Coronary artery (tissue), 2 donors: ENCODE results near the gene MMAA.
"Not testable (repeated sequence)": the region's sequence is repeated elsewhere in the genome, so short reads cannot be mapped to it uniquely, and the experiment has no call there.

Source experiments
- DNase-seq: peaks from one replicate; pipeline ENCODE4 v3.0.0-alpha.2; 2017; ENCODE audit warnings: low spot score
- H3K27ac ChIP-seq, 2 donors: fragments of 200-600 bp; sonication (generic); one replicate each; pipeline ENCODE4 v1.5.1; 2016 to 2019
- H3K4me3 ChIP-seq: fragments of 200-600 bp; sonication (generic); 2 replicates; pipeline ENCODE4 v1.5.1; 2016; ENCODE audit warnings: mild to moderate bottlenecking, moderate library complexity
- TF ChIP-seq, protein P1 (sequence below): fragments of 200-600 bp; sonication (generic); IDR thresholded peaks from one replicate; pipeline ENCODE4 v1.5.1; 2019; ENCODE audit warnings: antibody characterized with exemption

MMAA gene

DNA sequence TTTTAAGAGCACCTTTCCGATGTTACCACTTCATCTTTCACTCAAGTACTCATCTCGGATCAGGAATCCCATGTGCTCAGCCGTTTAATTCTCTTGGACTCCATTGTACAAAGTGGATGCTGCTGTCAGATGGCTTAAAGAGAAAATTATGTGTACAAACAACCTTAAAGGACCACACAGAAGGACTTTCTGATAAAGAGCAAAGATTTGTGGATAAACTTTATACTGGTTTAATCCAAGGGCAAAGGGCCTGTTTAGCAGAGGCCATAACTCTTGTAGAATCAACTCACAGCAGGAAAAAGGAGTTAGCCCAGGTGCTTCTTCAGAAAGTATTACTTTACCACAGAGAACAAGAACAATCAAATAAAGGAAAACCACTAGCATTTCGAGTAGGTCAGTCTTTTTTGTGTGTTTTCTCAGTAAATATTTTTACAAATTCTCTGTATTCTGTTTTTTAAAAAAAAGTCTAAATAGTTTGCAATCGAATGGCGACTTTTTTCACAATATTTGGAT is 20.1 kb downstream of the MMAA start:
- no peak for DNase-seq
- H3K4me3 ChIP-seq = no peak overlapping the region
- TF ChIP-seq, protein P1, sequence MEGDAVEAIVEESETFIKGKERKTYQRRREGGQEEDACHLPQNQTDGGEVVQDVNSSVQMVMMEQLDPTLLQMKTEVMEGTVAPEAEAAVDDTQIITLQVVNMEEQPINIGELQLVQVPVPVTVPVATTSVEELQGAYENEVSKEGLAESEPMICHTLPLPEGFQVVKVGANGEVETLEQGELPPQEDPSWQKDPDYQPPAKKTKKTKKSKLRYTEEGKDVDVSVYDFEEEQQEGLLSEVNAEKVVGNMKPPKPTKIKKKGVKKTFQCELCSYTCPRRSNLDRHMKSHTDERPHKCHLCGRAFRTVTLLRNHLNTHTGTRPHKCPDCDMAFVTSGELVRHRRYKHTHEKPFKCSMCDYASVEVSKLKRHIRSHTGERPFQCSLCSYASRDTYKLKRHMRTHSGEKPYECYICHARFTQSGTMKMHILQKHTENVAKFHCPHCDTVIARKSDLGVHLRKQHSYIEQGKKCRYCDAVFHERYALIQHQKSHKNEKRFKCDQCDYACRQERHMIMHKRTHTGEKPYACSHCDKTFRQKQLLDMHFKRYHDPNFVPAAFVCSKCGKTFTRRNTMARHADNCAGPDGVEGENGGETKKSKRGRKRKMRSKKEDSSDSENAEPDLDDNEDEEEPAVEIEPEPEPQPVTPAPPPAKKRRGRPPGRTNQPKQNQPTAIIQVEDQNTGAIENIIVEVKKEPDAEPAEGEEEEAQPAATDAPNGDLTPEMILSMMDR = no peak
- no peak overlapping the region for H3K27ac ChIP-seq

DNA sequence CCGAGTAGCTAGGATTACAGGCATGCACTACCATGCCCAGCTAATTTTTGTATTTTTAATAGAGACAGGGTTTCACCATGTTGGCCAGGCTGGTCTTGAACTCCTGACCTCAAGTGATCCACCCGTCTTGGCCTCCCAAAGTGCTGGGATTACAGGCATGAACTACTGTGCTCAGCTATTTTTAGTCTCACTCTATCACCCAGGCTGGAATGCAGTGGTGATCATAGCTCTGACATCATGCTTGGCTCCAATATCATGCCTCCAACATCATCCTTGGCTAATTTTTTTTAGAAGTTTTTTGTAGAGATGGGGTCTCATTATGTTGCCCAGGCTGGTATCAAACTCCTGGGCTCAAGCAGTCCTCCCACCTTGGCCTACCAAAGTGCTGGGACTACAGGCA is 21.1 kb downstream of the MMAA start:
- H3K27ac ChIP-seq = peak overlapping the region in 1 of 2 donors; percentile 29
- DNase-seq, H3K4me3 ChIP-seq: not testable (repeated sequence)

DNA sequence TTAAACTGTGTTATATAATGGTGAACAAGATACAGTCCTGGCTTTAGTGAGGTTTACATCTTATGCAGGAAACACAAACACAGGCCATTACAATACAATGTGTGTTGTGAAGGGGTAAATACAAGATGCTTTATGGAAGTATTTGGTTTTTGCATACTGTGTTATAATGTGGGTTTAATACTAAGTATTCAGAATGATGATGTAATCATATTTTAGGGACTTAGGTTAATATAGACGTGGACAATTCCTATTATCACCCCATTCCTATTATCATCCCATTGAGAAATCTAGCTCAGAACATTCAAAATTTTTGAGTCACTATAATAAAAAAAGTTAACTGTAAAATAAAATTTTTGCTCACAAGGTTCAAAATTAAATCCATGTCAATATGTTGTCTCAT is 24.1 kb downstream of the MMAA start:
- no peak overlapping the region for H3K27ac ChIP-seq
- H3K4me3 ChIP-seq = no peak overlapping the region
- TF ChIP-seq, protein P1 = no peak
- no peak for DNase-seq

DNA sequence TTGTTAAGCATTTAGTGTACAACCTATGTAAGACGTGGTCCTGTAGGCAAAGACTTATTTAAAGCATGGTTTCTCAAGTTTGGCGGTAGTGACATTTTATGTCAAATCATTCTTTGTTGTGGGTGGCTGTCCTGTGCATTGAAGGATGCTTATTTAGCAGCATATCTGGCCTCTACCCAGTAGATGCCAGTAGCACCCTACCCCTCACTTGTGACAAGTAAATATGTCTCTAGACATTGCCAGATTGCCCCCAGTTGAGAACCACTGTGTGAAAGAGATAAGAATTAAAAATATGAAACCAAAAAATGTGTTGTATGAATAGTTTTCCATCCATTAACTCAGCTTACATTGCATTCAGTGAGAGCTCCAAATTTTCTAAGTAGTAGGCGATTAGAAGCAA is 25.5 kb downstream of the MMAA start:
- Histone ChIP-seq H3K4me3 (no peak overlapping the region), H3K27ac (no peak overlapping the region)
- TF ChIP-seq, protein P1 = no peak
- DNase-seq = no peak

DNA sequence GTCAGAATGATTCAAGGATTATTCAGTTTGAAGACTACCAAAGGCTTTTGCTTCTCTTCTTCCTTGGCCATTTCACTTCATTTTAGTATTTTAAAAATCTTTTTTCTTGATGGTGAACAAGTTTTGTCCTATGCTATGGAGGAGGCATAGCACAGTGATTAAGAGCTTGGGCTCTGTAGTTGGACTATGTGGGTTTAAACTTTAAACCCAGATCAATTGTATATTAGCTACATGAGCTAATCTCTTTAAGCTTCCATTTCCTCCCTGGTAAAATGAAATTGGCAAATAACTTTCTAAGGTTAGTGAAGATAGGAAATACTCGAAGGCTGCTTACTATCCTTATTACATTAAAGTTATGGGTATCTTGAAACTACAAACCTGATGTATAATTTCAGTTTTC is 37.0 kb downstream of the MMAA start:
- Histone ChIP-seq H3K4me3 (no peak overlapping the region), H3K27ac (no peak overlapping the region)
- TF ChIP-seq, protein P1 = no peak
- DNase-seq = no peak

DNA sequence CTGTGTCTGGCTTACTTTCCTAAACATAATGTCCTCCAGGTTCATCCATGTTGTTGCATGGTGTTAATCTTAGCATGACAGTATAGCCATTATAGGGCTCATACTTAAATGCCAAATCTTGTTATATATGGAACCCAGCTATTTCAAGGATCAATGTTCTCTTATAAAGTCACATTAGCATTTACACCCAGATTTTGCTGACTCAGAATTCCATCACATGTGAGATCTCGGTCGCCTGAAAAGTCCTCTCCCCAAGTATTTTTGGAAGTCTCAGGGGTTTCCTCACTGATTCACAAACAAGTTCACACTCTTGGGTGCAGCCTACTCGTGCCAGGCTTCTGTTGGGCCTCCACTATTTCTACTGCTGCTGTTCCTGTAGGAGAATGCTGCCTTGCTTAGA is 40.9 kb downstream of the MMAA start:
- TF ChIP-seq, protein P1 = no peak
- no peak for DNase-seq
- Histone ChIP-seq H3K4me3 (no peak overlapping the region), H3K27ac (no peak overlapping the region)

DNA sequence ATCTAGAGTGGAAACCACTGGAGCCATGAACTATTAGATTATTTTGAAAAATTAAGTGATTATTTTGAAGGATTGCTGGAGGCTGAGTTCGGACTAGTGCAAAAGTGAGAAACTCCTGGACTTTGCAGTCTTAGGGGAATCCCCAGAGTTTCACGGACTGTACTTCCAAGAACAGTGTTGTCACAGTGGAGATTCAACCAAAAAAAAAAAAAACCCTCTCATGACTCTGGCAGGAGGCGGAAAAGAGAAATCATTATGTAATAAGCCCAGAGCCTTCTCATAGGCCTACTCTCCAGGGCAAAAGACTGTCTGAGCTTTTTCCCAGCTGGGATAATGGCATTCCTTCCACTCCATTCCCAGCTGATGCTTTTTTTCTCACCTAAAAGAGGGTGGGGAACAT is 44.0 kb downstream of the MMAA start:
- TF ChIP-seq, protein P1 = no peak
- DNase-seq = no peak
- no peak overlapping the region for H3K27ac ChIP-seq
- H3K4me3 ChIP-seq = no peak overlapping the region

DNA sequence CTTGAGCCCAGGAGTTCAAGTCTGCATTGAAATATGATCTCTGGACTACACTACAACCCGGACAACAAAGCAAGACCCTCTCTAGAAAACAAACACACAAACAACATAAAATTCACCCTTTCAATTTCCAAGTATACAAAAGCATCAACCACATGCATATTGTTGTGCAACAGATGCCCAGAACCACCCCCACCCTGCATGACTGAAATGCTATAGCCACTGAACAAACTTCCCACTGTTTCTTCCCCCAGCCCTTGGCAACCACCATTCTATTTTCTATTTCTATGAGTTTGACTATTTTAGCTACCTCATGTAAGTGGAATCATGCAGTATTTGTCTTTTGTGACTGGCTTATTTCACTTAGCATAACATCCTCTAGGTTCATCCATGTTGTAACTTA is 46.6 kb downstream of the MMAA start:
- TF ChIP-seq, protein P1 = no peak
- no peak for DNase-seq
- no peak overlapping the region for H3K27ac ChIP-seq
- H3K4me3 ChIP-seq = no peak overlapping the region
